T-helper 9 cell (primary cell): Measurements from ENCODE around the gene ADAMTSL3.
"Not testable (repeated sequence)": the region's sequence is repeated elsewhere in the genome, so short reads cannot be mapped to it uniquely, and the experiment has no call there.

ENCODE experiments used
- DNase-seq: peaks from one replicate; pipeline ENCODE4 v3.0.0-alpha.2; 2020

ADAMTSL3 gene

GRCh38 chr15:83983634-83984458 is 329.9 kb downstream of the ADAMTSL3 start:
- no peak for DNase-seq

GRCh38 chr15:83984601-83985000 is 330.7 kb downstream of the ADAMTSL3 start:
- no peak for DNase-seq

- DNase-seq, result no peak
These were observed 337.2 kb downstream of the ADAMTSL3 start for GRCh38 chr15:83991163-83991562.

GRCh38 chr15:83992324-83993031 is 338.6 kb downstream of the ADAMTSL3 start:
- no peak for DNase-seq

GRCh38 chr15:83993591-83993990 is 339.7 kb downstream of the ADAMTSL3 start:
- DNase-seq, result no peak

- DNase-seq, result no peak
These were observed 344.6 kb downstream of the ADAMTSL3 start for GRCh38 chr15:83998486-83998885.

GRCh38 chr15:83999396-84000135 is 345.6 kb downstream of the ADAMTSL3 start:
- no peak for DNase-seq

- DNase-seq, result no peak
These were observed 347.1 kb downstream of the ADAMTSL3 start for GRCh38 chr15:84001037-84001436.

GRCh38 chr15:84001655-84002054 is 347.7 kb downstream of the ADAMTSL3 start:
- no peak for DNase-seq

GRCh38 chr15:84003791-84004503 is 350.0 kb downstream of the ADAMTSL3 start:
- DNase-seq, result no peak

- no peak for DNase-seq
These were observed 352.5 kb downstream of the ADAMTSL3 start for GRCh38 chr15:84006421-84006820.

GRCh38 chr15:84009616-84010015 is 355.7 kb downstream of the ADAMTSL3 start:
- DNase-seq, result no peak

- no peak for DNase-seq
These were observed 356.3 kb downstream of the ADAMTSL3 start for GRCh38 chr15:84010246-84010645.

- no peak for DNase-seq
These were observed 362.4 kb downstream of the ADAMTSL3 start for GRCh38 chr15:84016371-84016770.

GRCh38 chr15:84022516-84022915 is 368.6 kb downstream of the ADAMTSL3 start:
- DNase-seq, result no peak

- DNase-seq, result no peak
These were observed 369.7 kb downstream of the ADAMTSL3 start for GRCh38 chr15:84023636-84024035.

GRCh38 chr15:84033793-84034553 is 380.1 kb downstream of the ADAMTSL3 start:
- no peak for DNase-seq

GRCh38 chr15:84034578-84035398 is 380.9 kb downstream of the ADAMTSL3 start:
- DNase-seq, result no peak

- DNase-seq, result no peak
These were observed 381.5 kb downstream of the ADAMTSL3 start for GRCh38 chr15:84035399-84035766.

GRCh38 chr15:84037301-84037700 is 383.4 kb downstream of the ADAMTSL3 start:
- no peak for DNase-seq

- DNase-seq, result not testable (repeated sequence)
These were observed 388.6 kb downstream of the ADAMTSL3 start for GRCh38 chr15:84042434-84043056.
